NCI-H345 treated with DMSO at 0.1 percent for 48 hours (cell line): ENCODE results near the gene SFTPA2.
"Not testable (repeated sequence)": the region's sequence is repeated elsewhere in the genome, so short reads cannot be mapped to it uniquely, and the experiment has no call there.

Experiments used
- DNase-seq: peaks from one replicate; lab custom pipeline; 2025; ENCODE audit not compliant: unreplicated experiment; lab: John Stamatoyannopoulos, UW

Gene SFTPA2

GRCh38 chr10:79516532-79517205 is 43.5 kb downstream of the SFTPA2 start:
- not testable (repeated sequence) for DNase-seq

- DNase-seq, result not testable (repeated sequence)
Measured at GRCh38 chr10:79511891-79512583, 48.2 kb downstream of the SFTPA2 start, which contains the start of gene EIF5AL1. TSS of gene EIF5AL1 (plus strand) at chr10:79512533. CDS start at chr10:79512650, 117 bp downstream.

- DNase-seq, result not testable (repeated sequence)
Measured at GRCh38 chr10:79509934-79510508, 50.2 kb downstream of the SFTPA2 start.

- not testable (repeated sequence) for DNase-seq
Measured at GRCh38 chr10:79509306-79509933, 50.8 kb downstream of the SFTPA2 start.

GRCh38 chr10:79508245-79508644 is 52.0 kb downstream of the SFTPA2 start:
- not testable (repeated sequence) for DNase-seq

- no peak for DNase-seq
Measured at GRCh38 chr10:79507440-79508167, 52.6 kb downstream of the SFTPA2 start.
